Mononuclear cell (primary cell): Measurements from ENCODE around the gene ARF1. TPM values are rescaled to one million over a fixed set of nuclear protein-coding genes. Genes with fewer than 3 reads are reported as not detected.

Experiments used
- H3K27me3 ChIP-seq: 2 replicates; pipeline ENCODE4 v1.6.0; 2011; ENCODE audit warnings: low read length, control low read depth; ENCODE audit not compliant: insufficient read depth
- H3K4me1 ChIP-seq: 2 replicates; pipeline ENCODE4 v1.5.1; 2011; ENCODE audit warnings: mild to moderate bottlenecking, low read length, control low read depth; ENCODE audit not compliant: insufficient read depth
- H3K4me3 ChIP-seq: 2 replicates; pipeline ENCODE4 v1.5.1; 2011; ENCODE audit warnings: mild to moderate bottlenecking, low read length, moderate library complexity
- H3K9me3 ChIP-seq: 2 replicates; pipeline ENCODE4 v1.5.1; 2011; ENCODE audit warnings: low read depth, mild to moderate bottlenecking, control low read depth, low read length
- total RNA-seq: library from RNA; depleted of rRNA; stranded (reverse); fragments of >200 nt; gene quantifications from one replicate; pipeline ENCODE4 v1.2.3, GENCODE V29; 2012

The ARF1 gene
- total RNA-seq, 1 donor: 218 TPM

DNA sequence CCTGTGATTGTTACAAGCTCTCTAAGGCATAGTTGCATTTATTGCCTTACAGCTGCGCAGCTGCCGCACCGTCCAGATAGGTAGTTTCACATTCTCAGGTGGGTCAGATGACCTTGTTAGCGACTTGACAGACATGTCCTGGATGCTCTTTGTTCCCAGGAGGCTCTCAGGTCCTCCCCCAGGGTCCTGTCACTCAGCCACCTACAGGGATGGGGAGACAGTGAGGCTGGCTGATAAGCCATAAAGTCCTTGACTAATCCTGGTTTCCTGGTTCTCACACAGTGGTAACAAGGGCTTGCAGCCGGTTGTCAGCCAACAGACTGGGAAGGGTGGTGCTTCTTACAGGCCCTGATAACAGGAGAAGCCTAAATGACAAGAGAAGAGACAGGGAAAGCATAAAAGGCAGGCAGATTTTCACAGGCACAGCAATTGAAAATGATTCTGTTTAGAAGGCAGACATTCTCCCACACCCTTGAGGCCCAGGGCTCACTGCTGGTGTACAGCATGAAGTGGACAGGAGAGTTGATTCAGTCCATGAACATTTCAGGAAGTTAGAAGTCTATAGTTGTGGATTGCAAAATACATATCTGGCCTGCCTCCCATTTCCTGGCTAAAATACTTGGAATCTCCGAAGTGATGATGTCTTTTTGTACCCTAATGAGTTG is 2.9 kb downstream of the ARF1 start:
- peaks cover 82% of the 10 kb centered on the region for H3K4me1 ChIP-seq
- no peaks in the 10 kb centered on the region for H3K9me3 ChIP-seq
- no peaks in the 10 kb centered on the region for H3K27me3 ChIP-seq
- no peak overlapping the region for H3K4me3 ChIP-seq

DNA sequence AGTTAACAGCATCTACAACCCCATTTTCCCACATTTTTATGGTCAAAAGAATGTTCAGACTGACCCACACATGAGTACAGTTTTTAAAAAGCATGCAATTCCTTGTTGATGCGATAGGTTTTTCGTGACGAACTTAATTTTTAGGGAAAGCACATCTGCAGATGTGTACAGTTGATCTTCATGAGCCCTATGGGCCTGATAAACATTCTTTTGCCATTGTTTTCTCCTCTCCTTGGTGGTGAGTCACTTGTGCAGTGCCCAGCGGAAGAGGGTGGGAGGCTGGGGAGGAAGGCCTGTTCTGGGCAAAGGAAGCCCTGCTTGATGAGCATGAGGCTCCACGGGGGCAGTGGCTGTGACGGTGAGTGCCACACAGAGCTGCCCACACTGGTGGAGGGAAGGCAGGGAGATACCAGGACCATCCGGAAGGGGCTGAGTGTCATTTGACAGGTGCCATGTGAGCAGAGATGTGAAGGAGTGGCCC is 5.3 kb downstream of the ARF1 start:
- no peak overlapping the region for H3K4me3 ChIP-seq
- H3K27me3 ChIP-seq: no peaks in the 10 kb centered on the region
- peaks cover 93% of the 10 kb centered on the region for H3K4me1 ChIP-seq
- H3K9me3 ChIP-seq: no peaks in the 10 kb centered on the region

GRCh38 chr1:228088586-228089498 is 6.3 kb downstream of the ARF1 start:
- Histone ChIP-seq H3K9me3 (no peaks in the 10 kb centered on the region), H3K4me3 (no peak overlapping the region), H3K27me3 (no peaks in the 10 kb centered on the region), H3K4me1 (peaks cover 92% of the 10 kb centered on the region)

- H3K4me3 ChIP-seq: no peak overlapping the region
Measured at GRCh38 chr1:228089519-228090380, 7.2 kb downstream of the ARF1 start.

GRCh38 chr1:228090613-228091081 is 8.1 kb downstream of the ARF1 start:
- H3K4me3 ChIP-seq: no peak overlapping the region

More at GRCh38 chr1:228089519-228090380, 7.2 kb downstream of the ARF1 start:
- H3K4me1 ChIP-seq: peaks cover 83% of the 10 kb centered on the region
- no peaks in the 10 kb centered on the region for H3K27me3 ChIP-seq
- no peaks in the 10 kb centered on the region for H3K9me3 ChIP-seq

GRCh38 chr1:228091084-228091483 is 8.6 kb downstream of the ARF1 start:
- H3K9me3 ChIP-seq: no peaks in the 10 kb centered on the region
- H3K4me1 ChIP-seq: peaks cover 80% of the 10 kb centered on the region
- H3K4me3 ChIP-seq: no peak overlapping the region
- no peaks in the 10 kb centered on the region for H3K27me3 ChIP-seq

More at GRCh38 chr1:228090613-228091081, 8.1 kb downstream of the ARF1 start:
- peaks cover 80% of the 10 kb centered on the region for H3K4me1 ChIP-seq
- no peaks in the 10 kb centered on the region for H3K9me3 ChIP-seq
- H3K27me3 ChIP-seq: no peaks in the 10 kb centered on the region

GRCh38 chr1:228092342-228093049 is 10.0 kb downstream of the ARF1 start:
- no peaks in the 10 kb centered on the region for H3K9me3 ChIP-seq
- H3K4me3 ChIP-seq: no peak overlapping the region
- H3K27me3 ChIP-seq: no peaks in the 10 kb centered on the region
- H3K4me1 ChIP-seq: peaks cover 66% of the 10 kb centered on the region

DNA sequence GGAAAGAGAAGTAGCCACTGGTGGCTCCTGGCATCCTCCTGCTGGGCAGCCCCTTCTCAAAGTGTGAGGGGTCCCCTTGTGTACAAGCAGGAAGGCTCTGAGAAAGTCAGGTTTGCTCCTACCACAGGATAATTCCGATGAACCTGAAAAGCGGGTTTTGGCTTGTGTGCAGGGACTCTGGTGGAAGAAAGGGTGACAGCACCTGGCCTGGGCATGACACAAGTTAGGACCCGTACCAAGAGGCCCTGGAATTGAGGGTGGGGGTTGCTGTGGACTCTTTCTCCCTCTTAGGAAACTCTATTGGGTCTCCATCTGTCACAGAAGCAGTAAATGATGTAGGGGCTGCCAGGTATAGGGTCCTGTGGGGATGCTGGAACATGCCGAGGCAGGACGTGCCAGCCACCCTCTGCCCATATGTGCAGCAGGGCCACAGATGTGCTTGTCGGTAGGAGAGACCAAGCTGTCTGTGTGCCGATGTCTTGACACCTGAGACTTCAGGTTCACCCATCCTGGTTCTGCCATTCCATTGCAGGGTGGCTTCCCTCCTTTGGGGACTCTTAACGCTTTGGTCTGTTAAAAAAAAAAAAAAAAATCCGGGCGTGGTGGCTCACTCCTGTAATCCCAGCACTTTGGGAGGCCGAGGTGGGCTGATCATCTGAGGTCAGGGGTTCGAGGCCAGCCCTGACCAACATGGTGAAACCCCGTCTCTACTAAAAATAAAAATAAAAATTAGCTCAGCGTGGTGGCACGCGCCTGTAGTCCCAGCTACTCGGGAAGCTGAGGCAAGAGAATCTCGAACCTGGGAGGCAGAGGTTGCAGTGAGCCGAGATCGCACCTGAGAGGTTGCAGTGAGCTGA is 10.8 kb downstream of the ARF1 start:
- peaks cover 58% of the 10 kb centered on the region for H3K4me1 ChIP-seq
- no peaks in the 10 kb centered on the region for H3K9me3 ChIP-seq
- H3K27me3 ChIP-seq: no peaks in the 10 kb centered on the region
- no peak overlapping the region for H3K4me3 ChIP-seq

DNA sequence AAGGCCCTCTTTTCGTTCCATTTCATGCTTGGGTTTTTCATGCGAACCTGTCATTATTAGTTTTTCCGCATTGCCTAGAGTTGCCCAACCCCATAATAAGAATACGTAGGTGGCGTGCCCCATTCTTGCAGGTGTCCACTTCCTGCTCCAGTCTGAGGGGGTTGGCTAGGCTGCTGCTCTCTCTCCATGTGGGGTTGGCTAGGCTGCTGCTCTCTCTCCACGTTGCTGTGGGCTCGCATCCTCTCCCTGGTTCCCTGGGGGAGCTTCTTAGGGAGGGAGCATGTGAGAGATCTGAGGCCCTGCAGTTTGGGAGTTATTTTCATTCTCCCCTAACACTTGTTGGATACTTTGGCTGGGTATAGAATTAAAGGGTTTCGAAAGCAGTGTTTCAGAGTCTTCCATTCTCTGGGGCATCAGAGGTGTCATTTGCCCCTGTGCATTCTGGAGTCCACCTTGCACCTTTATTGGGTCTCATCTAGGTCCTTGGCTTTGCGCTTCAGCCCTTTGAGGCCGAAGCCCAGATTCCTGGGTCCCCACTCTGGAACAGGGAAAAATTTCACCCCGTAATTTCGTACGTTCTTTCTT is 12.0 kb downstream of the ARF1 start:
- peaks cover 46% of the 10 kb centered on the region for H3K4me1 ChIP-seq
- H3K27me3 ChIP-seq: no peaks in the 10 kb centered on the region
- no peaks in the 10 kb centered on the region for H3K9me3 ChIP-seq
- no peak overlapping the region for H3K4me3 ChIP-seq

- Histone ChIP-seq H3K9me3 (no peaks in the 10 kb centered on the region), H3K27me3 (no peaks in the 10 kb centered on the region), H3K4me1 (peaks cover 40% of the 10 kb centered on the region), H3K4me3 (no peak overlapping the region)
Measured at GRCh38 chr1:228095161-228095560, 12.7 kb downstream of the ARF1 start.

- H3K27me3 ChIP-seq: no peaks in the 10 kb centered on the region
- no peaks in the 10 kb centered on the region for H3K9me3 ChIP-seq
- H3K4me3 ChIP-seq: no peak overlapping the region
- peaks cover 35% of the 10 kb centered on the region for H3K4me1 ChIP-seq
Measured at GRCh38 chr1:228095938-228096337, 13.4 kb downstream of the ARF1 start.

- Histone ChIP-seq H3K4me1 (peaks cover 35% of the 10 kb centered on the region), H3K27me3 (no peaks in the 10 kb centered on the region), H3K4me3 (no peak overlapping the region), H3K9me3 (no peaks in the 10 kb centered on the region)
Measured at GRCh38 chr1:228096416-228097332, 14.2 kb downstream of the ARF1 start.
